Endothelial cell (in vitro differentiated cells): Measurements from ENCODE around the gene NAALADL2. TPM values are rescaled to one million over a fixed set of nuclear protein-coding genes. Genes with fewer than 3 reads are reported as not detected.

ENCODE experiments used
- DNase-seq: peaks from one replicate; pipeline ENCODE4 v3.0.0; 2021; ENCODE audit warnings: low spot score
- H3K27ac Mint-ChIP-seq: one replicate; pipeline ENCODE4 v1.8.0; 2021; ENCODE audit warnings: mixed read lengths, inconsistent platforms; ENCODE audit not compliant: unreplicated experiment
- H3K27me3 Mint-ChIP-seq: one replicate; pipeline ENCODE4 v1.8.0; 2021; ENCODE audit warnings: mild to moderate bottlenecking, moderate library complexity, mixed read lengths, inconsistent platforms; ENCODE audit not compliant: unreplicated experiment
- H3K36me3 Mint-ChIP-seq: one replicate; pipeline ENCODE4 v1.8.0; 2021; ENCODE audit warnings: mild to moderate bottlenecking, low read depth, mixed read lengths, inconsistent platforms; ENCODE audit not compliant: unreplicated experiment
- H3K4me1 Mint-ChIP-seq: one replicate; pipeline ENCODE4 v1.8.0; 2021; ENCODE audit warnings: mild to moderate bottlenecking, mixed read lengths, inconsistent platforms; ENCODE audit not compliant: unreplicated experiment
- H3K4me3 Mint-ChIP-seq: one replicate; pipeline ENCODE4 v1.8.0; 2021; ENCODE audit warnings: mild to moderate bottlenecking, mixed read lengths, inconsistent platforms; ENCODE audit not compliant: unreplicated experiment
- H3K9me3 Mint-ChIP-seq: one replicate; pipeline ENCODE4 v1.8.0; 2021; ENCODE audit warnings: mixed read lengths, inconsistent platforms; ENCODE audit not compliant: unreplicated experiment
- CTCF ChIP-seq: fragments of 200-600 bp; sonication (generic); IDR thresholded peaks from one replicate; pipeline ENCODE4 v1.5.0; 2021; ENCODE audit warnings: antibody characterized with exemption; ENCODE audit not compliant: unreplicated experiment
- total RNA-seq: library from RNA; stranded (reverse); fragmentation: NEBNext Ultra II Directional; extraction: Animal tissue kit (Norgen Biotek cat#: 25700); gene quantifications from one replicate; pipeline ENCODE4 v1.2.1, GENCODE V29; 2021; ENCODE audit not compliant: unreplicated experiment

The NAALADL2 gene
- total RNA-seq, 1 donor from 2014 or later, result 3.5 TPM

- no peak for TF ChIP-seq CTCF
- Mint-ChIP-seq H3K9me3 (no peaks in the 10 kb centered on the region), H3K36me3 (no peaks in the 10 kb centered on the region), H3K27me3 (no peaks in the 10 kb centered on the region), H3K4me3 (no peak overlapping the region), H3K27ac (no peak overlapping the region), H3K4me1 (no peaks in the 10 kb centered on the region)
- no peak for DNase-seq
Observed at GRCh38 chr3:175598740-175599139, 739.6 kb downstream of the NAALADL2 start.

- Mint-ChIP-seq H3K36me3 (no peaks in the 10 kb centered on the region), H3K4me1 (peaks cover 8% of the 10 kb centered on the region), H3K27me3 (no peaks in the 10 kb centered on the region), H3K9me3 (no peaks in the 10 kb centered on the region), H3K4me3 (no peak overlapping the region), H3K27ac (no peak overlapping the region)
- TF ChIP-seq CTCF, result no peak
- no peak for DNase-seq
Observed at GRCh38 chr3:175601521-175601920, 742.4 kb downstream of the NAALADL2 start.

- no peak for DNase-seq
- no peak overlapping the region for H3K27ac Mint-ChIP-seq
Observed at GRCh38 chr3:175605851-175606250, 746.7 kb downstream of the NAALADL2 start.

GRCh38 chr3:175606650-175607318 lies 747.6 kb downstream of the NAALADL2 start:
- TF ChIP-seq CTCF, result no peak
- H3K9me3 Mint-ChIP-seq, result no peaks in the 10 kb centered on the region
- no peak overlapping the region for H3K4me3 Mint-ChIP-seq
- H3K36me3 Mint-ChIP-seq, result no peaks in the 10 kb centered on the region
- no peak for DNase-seq
- no peaks in the 10 kb centered on the region for H3K27me3 Mint-ChIP-seq
- H3K4me1 Mint-ChIP-seq, result peaks cover 9% of the 10 kb centered on the region
- no peak overlapping the region for H3K27ac Mint-ChIP-seq

More at GRCh38 chr3:175605851-175606250, 746.7 kb downstream of the NAALADL2 start:
- H3K36me3 Mint-ChIP-seq, result no peaks in the 10 kb centered on the region
- TF ChIP-seq CTCF, result no peak
- H3K4me3 Mint-ChIP-seq, result no peak overlapping the region
- H3K9me3 Mint-ChIP-seq, result no peaks in the 10 kb centered on the region
- H3K4me1 Mint-ChIP-seq, result peaks cover 9% of the 10 kb centered on the region
- no peaks in the 10 kb centered on the region for H3K27me3 Mint-ChIP-seq

GRCh38 chr3:175608356-175608755 lies 749.2 kb downstream of the NAALADL2 start:
- DNase-seq, result no peak
- no peak overlapping the region for H3K27ac Mint-ChIP-seq
- TF ChIP-seq CTCF, result no peak

More at GRCh38 chr3:175608356-175608755, 749.2 kb downstream of the NAALADL2 start:
- Mint-ChIP-seq H3K36me3 (no peaks in the 10 kb centered on the region), H3K9me3 (no peaks in the 10 kb centered on the region), H3K4me1 (peaks cover 9% of the 10 kb centered on the region), H3K4me3 (no peak overlapping the region), H3K27me3 (no peaks in the 10 kb centered on the region)
